ENCODE measurements around the gene TFDP1.

- no peak for TF ChIP-seq CTCF (IDR thresholded peaks at IDR 0.05; ENCODE audit: insufficient read depth, low read depth, low read length)
- no peak for TF ChIP-seq EZH2 (IDR thresholded peaks at IDR 0.05; ENCODE audit: insufficient read depth, low read length)
Measured at GRCh38 chr13:113665597-113666328, 81.2 kb downstream of the TFDP1 start.

Measured in astrocyte (in vitro differentiated cells and primary cell).